ENCODE measurements around the gene GTF2E1. TPM values are rescaled to one million over a fixed set of nuclear protein-coding genes. Genes with fewer than 3 reads are reported as not detected.

The GTF2E1 gene
- total RNA-seq, 1 donor: 32.4 TPM

DNA sequence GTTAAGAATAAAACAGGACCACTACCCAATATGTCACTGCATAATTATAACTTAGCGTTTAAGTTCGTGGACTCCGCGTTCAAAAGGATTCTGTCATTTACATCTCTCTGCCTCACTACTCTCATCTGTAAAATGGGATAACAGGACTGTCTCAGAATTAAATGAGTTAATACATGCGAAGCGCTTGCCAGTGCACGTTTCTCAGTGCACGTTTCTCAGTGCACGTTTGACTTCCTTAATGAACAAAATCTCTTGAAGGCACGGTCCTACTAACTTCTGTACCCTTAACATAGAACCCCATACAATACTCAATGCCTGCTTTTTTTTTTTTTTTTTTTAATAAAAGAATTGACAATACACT lies 727 bp upstream of the GTF2E1 start:
- peak; percentile 50 for DNase-seq (ENCODE audit: low read depth)
- H3K4me3 ChIP-seq (ENCODE audit: low read depth, low read length): peak overlapping the region; percentile 75
- TF ChIP-seq CTCF (IDR thresholded peaks at IDR 0.05; ENCODE audit: insufficient read depth, low read depth, low read length): no peak

DNA sequence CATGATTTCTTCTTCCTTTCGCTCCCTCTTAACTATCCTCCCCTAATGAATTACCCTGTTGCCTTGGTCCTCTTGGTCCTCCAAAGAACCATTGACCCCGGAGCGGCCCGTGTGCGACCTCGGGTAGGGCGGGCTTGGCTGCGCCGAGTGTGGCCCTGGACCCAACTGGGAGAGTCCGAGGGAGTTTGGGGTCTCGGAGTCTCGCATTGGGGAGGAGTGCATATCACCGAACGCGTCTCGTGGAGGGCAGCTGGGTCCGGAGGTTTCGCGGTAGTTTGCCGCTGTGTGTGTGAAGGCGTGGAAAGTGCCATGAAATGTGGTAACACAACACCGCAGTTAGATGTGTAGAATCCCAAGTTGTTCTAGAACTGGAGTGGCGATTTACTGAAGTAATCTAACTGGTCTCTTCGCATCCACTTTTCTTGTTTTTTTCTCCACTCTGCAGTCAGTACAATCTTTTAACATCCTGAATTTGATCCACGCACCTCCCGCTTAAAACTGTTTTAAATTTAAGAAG lies 363 bp downstream of the GTF2E1 start:
- DNase-seq (ENCODE audit: low read depth): peak; percentile 46
- peak overlapping the region; percentile 75 for H3K4me3 ChIP-seq (ENCODE audit: low read depth, low read length)
- no peak for TF ChIP-seq CTCF (IDR thresholded peaks at IDR 0.05; ENCODE audit: insufficient read depth, low read depth, low read length)

DNA sequence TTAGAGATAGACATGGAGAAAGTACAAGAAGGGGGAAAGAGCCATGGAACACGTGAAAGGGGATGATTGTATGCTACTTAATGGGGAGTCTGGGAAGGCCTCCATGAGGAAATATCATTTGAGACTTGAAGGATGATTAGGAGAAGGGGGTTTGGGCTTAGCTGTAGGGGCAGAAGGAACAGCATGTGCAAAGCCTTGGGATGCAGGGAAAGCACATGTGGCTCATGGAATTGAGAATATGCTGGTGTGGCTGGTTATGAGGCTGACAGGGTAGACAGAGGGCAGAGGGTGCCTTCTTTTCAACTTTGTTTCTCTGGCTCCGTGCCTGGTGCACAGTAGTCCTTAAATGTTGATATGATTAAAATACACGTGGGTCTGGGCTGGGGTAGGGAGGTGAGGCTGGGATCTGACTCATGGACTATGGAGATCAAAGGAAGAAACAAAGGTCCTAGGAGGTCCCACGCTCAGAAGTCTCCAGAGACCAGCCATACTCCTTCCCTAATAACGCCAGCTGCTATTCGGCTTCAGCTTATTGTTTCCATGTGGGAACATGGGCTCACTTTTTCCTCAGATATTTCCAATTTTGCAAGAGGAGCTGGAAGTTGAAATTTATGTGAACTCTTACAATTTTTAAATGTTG lies 1.1 kb downstream of the GTF2E1 start:
- H3K4me3 ChIP-seq (ENCODE audit: low read depth, low read length): peak overlapping the region; percentile 75
- no peak for DNase-seq (ENCODE audit: low read depth)
- TF ChIP-seq CTCF (IDR thresholded peaks at IDR 0.05; ENCODE audit: insufficient read depth, low read depth, low read length): no peak

- TF ChIP-seq CTCF (IDR thresholded peaks at IDR 0.05; ENCODE audit: insufficient read depth, low read depth, low read length): no peak
- no peak for DNase-seq (ENCODE audit: low read depth)
- H3K4me3 ChIP-seq (ENCODE audit: low read depth, low read length): no peak overlapping the region
Measured at GRCh38 chr3:120745466-120745865, 2.9 kb downstream of the GTF2E1 start.

- TF ChIP-seq CTCF (IDR thresholded peaks at IDR 0.05; ENCODE audit: insufficient read depth, low read depth, low read length): no peak
- H3K4me3 ChIP-seq (ENCODE audit: low read depth, low read length): no peak overlapping the region
- peak; percentile 55 for DNase-seq (ENCODE audit: low read depth)
Measured at GRCh38 chr3:120749843-120750242, 7.3 kb downstream of the GTF2E1 start.

DNA sequence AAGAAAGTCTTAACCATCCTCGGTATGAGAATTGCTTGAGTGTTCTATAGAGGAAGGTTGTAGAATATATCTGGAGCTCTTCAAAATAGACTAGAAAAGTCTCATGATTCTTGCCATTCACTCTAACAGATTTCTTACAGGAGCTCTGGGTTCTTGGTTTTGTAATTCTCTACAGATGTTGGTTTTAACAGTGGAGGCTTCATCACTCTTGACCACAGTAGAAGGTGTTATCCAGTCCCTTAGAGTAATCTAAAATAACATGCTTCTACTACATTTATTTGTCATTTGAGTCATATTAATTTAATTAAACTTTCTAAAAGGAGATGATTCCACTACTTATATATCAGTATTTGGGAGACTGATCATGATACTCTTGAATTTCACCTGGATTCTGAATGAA lies 9.7 kb downstream of the GTF2E1 start:
- no peak for TF ChIP-seq CTCF (IDR thresholded peaks at IDR 0.05; ENCODE audit: insufficient read depth, low read depth, low read length)
- DNase-seq (ENCODE audit: low read depth): no peak
- no peak overlapping the region for H3K4me3 ChIP-seq (ENCODE audit: low read depth, low read length)

DNA sequence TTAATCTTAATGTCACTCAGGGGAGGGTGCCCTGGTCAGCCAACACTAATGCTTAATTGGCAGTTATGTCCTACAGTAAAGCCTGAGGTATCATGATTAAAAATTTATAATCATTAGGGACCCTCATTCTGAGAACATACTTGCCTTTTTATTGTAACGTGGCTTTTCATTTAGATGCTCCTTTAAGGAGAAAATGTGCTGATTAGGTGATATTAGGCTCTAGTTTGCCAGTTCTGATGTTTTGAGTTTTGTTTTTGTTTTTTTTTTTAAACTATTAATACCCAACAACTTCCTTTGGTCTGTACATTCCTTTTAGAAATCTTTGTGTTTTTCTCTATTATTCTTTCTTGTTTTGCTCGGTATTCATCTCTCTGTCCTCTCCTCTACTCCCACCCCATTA lies 10.3 kb downstream of the GTF2E1 start:
- no peak overlapping the region for H3K4me3 ChIP-seq (ENCODE audit: low read depth, low read length)
- no peak for TF ChIP-seq CTCF (IDR thresholded peaks at IDR 0.05; ENCODE audit: insufficient read depth, low read depth, low read length)
- no peak for DNase-seq (ENCODE audit: low read depth)

Data from fibroblast of villous mesenchyme (primary cell).